Aorta (tissue), 5 donors: Measurements from ENCODE around the gene DDOST. TPM values are rescaled to one million over a fixed set of nuclear protein-coding genes. Genes with fewer than 3 reads are reported as not detected.

Experiments used
- ATAC-seq: fragments of 200-7000 bp; cut with Tn5 transposase; one replicate; pipeline ENCODE4 v1.9.1; 2022; ENCODE audit warnings: moderate library complexity; ENCODE audit not compliant: low FRiP score
- DNase-seq, 2 donors: peaks; one replicate each; pipeline ENCODE4 v3.0.0-alpha.2; 2020
- H3K27ac ChIP-seq, 2 donors: one replicate each; pipeline ENCODE4 v1.5.1; 2013; ENCODE audit warnings: low read length in 2 of 2, mild to moderate bottlenecking in 2 of 2, moderate library complexity in 2 of 2, control low read depth in 1 of 2, inconsistent platforms in 1 of 2, low read depth in 1 of 2
- H3K27me3 ChIP-seq, 2 donors: one replicate each; pipeline ENCODE4 v1.6.1; 2013; ENCODE audit warnings: control low read depth in 1 of 2, low read length in 1 of 2, mild to moderate bottlenecking in 1 of 2, moderate library complexity in 1 of 2; ENCODE audit not compliant: insufficient read depth in 2 of 2, control insufficient read depth in 1 of 2
- H3K36me3 ChIP-seq, 2 donors: one replicate each; pipeline ENCODE4 v1.6.1; 2013; ENCODE audit warnings: control low read depth in 1 of 2, low read length in 1 of 2, mild to moderate bottlenecking in 1 of 2; ENCODE audit not compliant: insufficient read depth in 2 of 2, control insufficient read depth in 1 of 2
- H3K4me1 ChIP-seq, 2 donors: one replicate each; pipeline ENCODE4 v1.6.1; 2013; ENCODE audit warnings: low read length in 2 of 2, control low read depth in 1 of 2, mild to moderate bottlenecking in 1 of 2, moderate library complexity in 1 of 2; ENCODE audit not compliant: insufficient read depth in 2 of 2, control insufficient read depth in 1 of 2
- H3K4me3 ChIP-seq, 2 donors: one replicate each; pipeline ENCODE4 v1.5.1; 2013; ENCODE audit warnings: low read length in 2 of 2, control low read depth in 1 of 2, mild to moderate bottlenecking in 1 of 2
- H3K9me3 ChIP-seq: one replicate; pipeline ENCODE4 v1.6.1; 2013; ENCODE audit warnings: mild to moderate bottlenecking, low read length; ENCODE audit not compliant: control insufficient read depth
- WGBS, 2 donors: extraction: QIAGEN DNeasy Blood & Tissue Kit; methylation state at CpG; one replicate each; pipeline ENCODE4 v1.1.7; 2013; 5-methylcytosine and 5-hydroxymethylcytosine counted together
- intact Hi-C, 2 donors: fragments of 100-400 bp; cut with DNase I; formaldehyde crosslinking; loops; one replicate each; pipeline versions ENCODE4 v1.14.2 to v1.15.0; 2022
- polyA plus RNA-seq, 2 donors: library from polyadenylated mRNA; stranded (reverse); fragments of 200-250 nt; gene quantifications; one replicate each; pipeline ENCODE4 v1.2.3, GENCODE V29; 2013
- total RNA-seq, 2 donors: library from RNA; stranded (reverse); fragmentation: NEBNext Ultra II Directional; extraction: Animal tissue kit (Norgen Biotek cat#: 25700); gene quantifications; one replicate each; pipeline ENCODE4 v1.2.1, GENCODE V29; 2021
- donor health status: healthy with polysubstance abuse.
- donor health status: Bipolar disorder and iron deficiency.
- donor health status: DM: no; HTN: no; CAD: no.
- donor health status: DM: no; HTN: no; CAD: no.
- donor health status: DM: yes; HTN: yes; CAD: no.

Gene DDOST
- total and polyA plus RNA-seq, 4 donors: 86.3 to 174 (median 129) TPM

DNA sequence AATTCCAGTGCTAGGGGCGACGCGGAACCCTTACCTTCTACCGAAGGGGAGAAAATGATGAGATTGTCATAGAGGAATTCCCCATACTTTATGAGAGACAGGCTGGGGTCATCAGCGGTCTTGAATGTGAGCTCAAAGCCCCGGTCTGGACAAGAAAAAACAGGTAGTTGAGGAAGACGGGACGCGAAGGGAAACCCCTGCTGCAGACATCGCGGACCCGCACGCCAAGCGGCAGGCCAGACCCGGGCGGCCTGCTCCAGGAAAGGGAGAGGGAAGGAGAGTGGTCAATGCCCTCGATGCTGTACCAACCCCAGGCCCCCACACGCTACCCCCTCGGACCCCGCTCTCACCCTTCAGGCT lies 342 bp downstream of the DDOST start:
- no peaks in the 10 kb centered on the region for H3K9me3 ChIP-seq

DNA sequence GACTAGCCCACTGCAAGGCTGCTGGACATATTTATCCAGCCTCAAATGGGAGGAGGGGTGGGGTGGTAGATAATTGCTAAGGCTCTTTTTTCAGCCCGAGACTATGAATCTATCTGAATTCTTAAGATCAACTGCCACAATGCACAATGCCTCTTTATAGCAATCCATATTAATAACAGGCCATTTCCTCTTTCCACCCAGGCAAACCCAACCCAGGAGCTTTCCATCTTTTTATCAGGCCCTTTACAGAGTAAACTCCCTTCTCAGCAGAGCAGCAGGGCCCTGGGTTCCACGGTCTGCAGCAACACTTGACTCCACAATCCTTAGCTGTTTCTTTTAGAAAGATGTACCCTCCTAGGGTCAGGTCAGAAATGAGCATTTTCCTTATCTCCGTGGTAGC lies 806 bp downstream of the DDOST start:
- Histone ChIP-seq H3K36me3 (peaks cover 0 to 2% of the 10 kb centered on the region in 2 donors), H3K4me1 (no peaks in the 10 kb centered on the region), H3K27me3 (no peaks in the 10 kb centered on the region), H3K4me3 (peak overlapping the region; percentile 57 to 65), H3K9me3 (no peaks in the 10 kb centered on the region), H3K27ac (no peak overlapping the region)
- ATAC-seq: no peak
- DNase-seq: no peak
- 21 to 25% methylated on average over 3 of the region's 3 CpGs for WGBS, 2 donors
- intact Hi-C loops: loop anchor here in 1 of 2 donors (2.0 kb wide), 1 partner anchor 26 kb away; no protein-coding TSS in a partner anchor

More for the DNA sequence above, 342 bp downstream of the DDOST start:
- Histone ChIP-seq H3K27ac (no peak overlapping the region), H3K36me3 (no peaks in the 10 kb centered on the region), H3K4me1 (no peaks in the 10 kb centered on the region), H3K4me3 (peak overlapping the region; percentile 57 to 65), H3K27me3 (no peaks in the 10 kb centered on the region)
- intact Hi-C loops: loop anchor here in 1 of 2 donors (2.0 kb wide), 1 partner anchor 26 kb away; no protein-coding TSS in a partner anchor
- no peak for ATAC-seq
- no peak for DNase-seq
- 0 to 1% methylated on average over 20 of the region's 20 CpGs for WGBS, 2 donors

DNA sequence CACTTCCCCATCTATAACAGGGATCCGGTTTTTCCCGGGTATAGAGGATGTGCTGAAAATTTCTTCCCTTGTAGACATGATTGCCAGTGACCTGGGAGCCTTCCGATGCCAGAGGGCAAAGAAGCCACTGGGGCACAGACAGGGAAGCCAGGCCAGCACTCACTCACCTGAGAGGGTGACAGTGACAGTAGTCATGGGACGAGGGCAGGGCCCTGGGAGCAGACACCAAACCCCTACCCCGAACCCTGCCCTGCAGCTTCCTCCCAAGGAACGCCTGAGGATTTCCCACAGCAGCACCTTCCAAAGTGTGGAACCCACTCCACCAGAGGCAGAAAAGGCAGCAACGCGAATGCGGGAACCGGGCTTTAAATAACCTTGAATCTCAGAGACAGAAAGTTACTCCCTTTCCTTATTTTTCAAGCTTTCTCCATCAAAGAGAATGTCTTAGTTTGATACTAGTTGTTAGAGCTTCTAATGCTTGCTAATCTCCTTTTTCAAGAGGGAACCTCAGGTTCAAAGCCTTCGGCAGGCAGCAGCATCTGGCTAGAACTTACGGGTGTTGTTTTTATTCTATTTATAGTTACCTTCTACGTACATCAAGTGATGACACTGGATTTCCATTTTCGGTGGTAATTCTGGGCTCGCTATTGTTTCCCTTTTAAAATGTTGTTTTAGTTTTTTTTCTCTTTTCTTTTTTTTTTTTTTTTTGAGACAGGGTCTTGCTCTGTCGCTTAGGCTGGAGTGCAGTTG lies 2.8 kb downstream of the DDOST start:
- intact Hi-C loops: no loop called here
- ATAC-seq (no peak), DNase-seq (no peak)
- H3K27me3 ChIP-seq: no peaks in the 10 kb centered on the region
- WGBS, 2 donors: 60 to 61% methylated on average over 16 of the region's 16 CpGs
- H3K4me1 ChIP-seq: no peaks in the 10 kb centered on the region
- H3K27ac ChIP-seq: no peak overlapping the region
- no peaks in the 10 kb centered on the region for H3K9me3 ChIP-seq
- H3K36me3 ChIP-seq: peaks cover under 1 to 10% of the 10 kb centered on the region in 2 donors
- no peak overlapping the region for H3K4me3 ChIP-seq

DNA sequence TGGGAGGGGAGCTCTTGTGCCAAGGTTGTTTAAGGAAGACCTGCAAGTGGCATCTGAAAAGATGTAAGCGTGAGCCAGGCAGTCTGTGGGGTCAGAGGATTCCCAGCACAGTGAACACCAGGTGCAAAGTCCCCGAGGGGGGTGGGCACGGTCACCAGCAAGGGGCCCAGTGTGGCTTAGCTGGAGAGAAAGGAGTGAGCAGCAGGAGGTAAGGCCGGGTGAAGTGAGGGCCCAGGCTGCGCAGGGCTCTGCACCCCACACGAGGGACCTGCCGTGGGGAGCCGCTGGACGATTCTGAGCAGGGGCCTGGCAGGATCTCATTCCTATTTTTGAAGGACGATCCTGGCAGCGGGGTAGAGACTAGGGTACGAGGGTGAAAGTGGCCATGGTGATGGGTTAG lies 4.1 kb downstream of the DDOST start:
- no peak for ATAC-seq
- H3K9me3 ChIP-seq: no peaks in the 10 kb centered on the region
- no peak overlapping the region for H3K27ac ChIP-seq
- intact Hi-C loops: no loop called here
- H3K4me3 ChIP-seq: no peak overlapping the region
- 87 to 91% methylated on average over 11 to 12 of the region's 12 CpGs for WGBS, 2 donors
- H3K27me3 ChIP-seq: no peaks in the 10 kb centered on the region
- peaks cover 3 to 16% of the 10 kb centered on the region in 2 donors for H3K36me3 ChIP-seq
- no peaks in the 10 kb centered on the region for H3K4me1 ChIP-seq
- no peak for DNase-seq

DNA sequence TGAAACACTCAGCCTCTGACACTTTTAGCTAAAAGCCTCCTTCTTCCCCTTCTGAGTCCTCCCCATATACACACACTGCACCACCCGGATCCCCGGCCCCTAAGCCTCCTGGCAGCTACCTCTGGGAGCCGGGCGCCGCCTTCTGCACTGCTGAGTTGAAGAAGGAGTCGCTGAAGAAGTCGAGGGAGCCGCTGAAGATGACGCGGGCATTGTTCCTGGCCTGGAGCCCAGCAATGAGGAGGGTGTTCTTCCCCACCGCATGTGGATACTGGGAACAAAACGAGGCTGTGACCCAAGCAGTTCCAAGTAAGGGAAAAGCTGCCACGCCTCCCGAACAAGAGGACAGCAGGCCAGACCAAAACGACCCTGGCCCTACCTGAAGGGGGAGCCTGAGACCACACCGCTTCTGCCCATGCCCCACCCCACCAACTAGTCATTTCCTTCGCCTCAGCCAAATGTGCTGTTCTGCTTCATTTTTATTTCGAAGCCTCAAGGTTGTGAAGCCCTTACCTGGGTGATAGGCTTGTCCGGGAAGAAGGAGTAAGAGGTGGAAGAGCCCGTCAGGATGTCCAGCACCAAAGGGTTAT lies 7.0 kb downstream of the DDOST start:
- Histone ChIP-seq H3K27me3 (no peaks in the 10 kb centered on the region), H3K27ac (no peak overlapping the region), H3K4me1 (no peaks in the 10 kb centered on the region), H3K4me3 (no peak overlapping the region), H3K36me3 (peaks cover 3 to 28% of the 10 kb centered on the region in 2 donors), H3K9me3 (no peaks in the 10 kb centered on the region)
- DNase-seq (no peak), ATAC-seq (no peak)
- intact Hi-C loops: no loop called here
- WGBS, 2 donors: 75 to 80% methylated on average over 20 of the region's 20 CpGs

DNA sequence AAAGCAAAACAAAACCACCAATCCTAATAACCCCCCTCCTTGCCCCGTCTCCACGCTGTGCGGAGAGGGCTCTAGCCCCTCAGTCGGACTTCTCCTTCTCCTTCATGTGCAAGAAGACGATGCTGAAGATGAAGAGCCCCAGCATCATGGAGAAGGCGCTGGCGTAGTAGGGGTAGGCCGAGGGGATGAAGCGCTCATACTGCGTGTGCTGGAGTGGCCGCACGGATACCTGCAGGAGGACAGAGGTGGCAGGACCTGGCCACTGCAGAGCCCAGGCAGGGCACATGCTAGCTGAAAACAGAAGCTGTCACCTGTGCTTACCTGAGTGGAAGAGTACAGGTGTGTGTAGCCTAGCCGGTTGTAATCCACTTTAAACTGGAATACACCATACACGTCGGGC lies 8.9 kb downstream of the DDOST start:
- WGBS, 2 donors: 94 to 96% methylated on average over 15 of the region's 15 CpGs
- intact Hi-C loops: no loop called here
- H3K36me3 ChIP-seq: peaks cover 3 to 31% of the 10 kb centered on the region in 2 donors

DNA sequence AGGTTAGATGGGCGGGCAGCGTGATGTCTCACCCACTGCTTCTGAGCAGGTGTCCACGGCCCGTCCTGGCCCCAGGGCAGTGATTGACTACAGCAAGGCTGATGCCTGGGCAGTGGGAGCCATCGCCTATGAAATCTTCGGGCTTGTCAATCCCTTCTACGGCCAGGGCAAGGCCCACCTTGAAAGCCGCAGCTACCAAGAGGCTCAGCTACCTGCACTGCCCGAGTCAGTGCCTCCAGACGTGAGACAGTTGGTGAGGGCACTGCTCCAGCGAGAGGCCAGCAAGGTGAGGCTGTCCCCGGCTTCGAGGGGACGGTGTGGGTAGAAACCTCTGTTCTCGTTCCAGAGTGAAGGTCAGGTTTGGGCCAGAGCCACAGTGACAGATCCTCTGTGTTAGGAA lies 12.2 kb downstream of the DDOST start:
- no peak overlapping the region for H3K27ac ChIP-seq
- no peaks in the 10 kb centered on the region for H3K9me3 ChIP-seq
- H3K4me1 ChIP-seq: no peaks in the 10 kb centered on the region
- H3K4me3 ChIP-seq: no peak overlapping the region
- H3K27me3 ChIP-seq: no peaks in the 10 kb centered on the region
- DNase-seq (no peak), ATAC-seq (no peak)
- peaks cover 3 to 30% of the 10 kb centered on the region in 2 donors for H3K36me3 ChIP-seq
- intact Hi-C loops: no loop called here
- 89 to 92% methylated on average over 15 of the region's 15 CpGs for WGBS, 2 donors

More for the DNA sequence above, 8.9 kb downstream of the DDOST start:
- Histone ChIP-seq H3K4me3 (no peak overlapping the region), H3K4me1 (no peaks in the 10 kb centered on the region), H3K27me3 (no peaks in the 10 kb centered on the region), H3K9me3 (no peaks in the 10 kb centered on the region), H3K27ac (no peak overlapping the region)
- ATAC-seq (no peak), DNase-seq (peak in 1 of 2 donors; percentile 46)

DNA sequence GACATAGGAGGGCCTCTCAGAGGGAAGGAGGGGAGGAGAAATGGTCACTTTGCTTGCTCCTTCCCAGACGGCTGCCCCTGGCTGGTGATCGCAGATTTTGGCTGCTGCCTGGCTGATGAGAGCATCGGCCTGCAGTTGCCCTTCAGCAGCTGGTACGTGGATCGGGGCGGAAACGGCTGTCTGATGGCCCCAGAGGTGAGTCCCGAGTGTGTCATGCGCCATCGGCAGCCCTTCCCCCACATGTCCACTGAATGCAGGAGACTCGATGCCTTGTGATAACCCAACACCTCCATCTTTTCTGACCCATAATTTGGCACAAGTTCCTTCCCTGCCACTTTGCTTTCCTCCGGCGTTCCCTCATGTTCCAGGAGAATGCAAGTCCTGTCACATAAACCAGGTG lies 12.7 kb downstream of the DDOST start:
- Histone ChIP-seq H3K4me3 (no peak overlapping the region), H3K4me1 (no peaks in the 10 kb centered on the region), H3K9me3 (no peaks in the 10 kb centered on the region), H3K27me3 (no peaks in the 10 kb centered on the region), H3K27ac (no peak overlapping the region), H3K36me3 (peaks cover 3 to 28% of the 10 kb centered on the region in 2 donors)
- no peak for DNase-seq
- intact Hi-C loops: no loop called here
- no peak for ATAC-seq
- 85 to 86% methylated on average over 13 of the region's 13 CpGs for WGBS, 2 donors

DNA sequence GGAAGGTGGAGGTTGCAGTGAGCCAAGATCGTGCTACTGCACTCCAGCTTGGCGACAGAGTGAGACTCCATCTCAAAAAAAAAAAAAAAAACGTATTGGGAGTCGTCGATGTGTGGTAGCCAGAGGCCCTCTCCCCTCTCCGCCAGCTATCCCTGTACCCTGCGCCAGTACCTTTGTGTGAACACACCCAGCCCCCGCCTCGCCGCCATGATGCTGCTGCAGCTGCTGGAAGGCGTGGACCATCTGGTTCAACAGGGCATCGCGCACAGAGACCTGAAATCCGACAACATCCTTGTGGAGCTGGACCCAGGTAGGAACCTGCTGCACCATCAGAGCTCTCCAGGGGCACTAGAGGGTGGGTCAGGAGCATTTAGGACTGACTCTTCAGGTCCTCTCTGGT lies 15.8 kb downstream of the DDOST start:
- H3K27me3 ChIP-seq: no peaks in the 10 kb centered on the region
- no peak for ATAC-seq
- no peak overlapping the region for H3K27ac ChIP-seq
- H3K9me3 ChIP-seq: no peaks in the 10 kb centered on the region
- 89% methylated on average over 12 to 14 of the region's 14 CpGs for WGBS, 2 donors
- DNase-seq: no peak
- H3K4me1 ChIP-seq: no peaks in the 10 kb centered on the region
- peaks cover 0 to 19% of the 10 kb centered on the region in 2 donors for H3K36me3 ChIP-seq
- no peak overlapping the region for H3K4me3 ChIP-seq
- intact Hi-C loops: no loop called here
